GM10266 (cell line): Measurements from ENCODE around the gene SLC35F2.

ENCODE experiments used
- DNase-seq: peaks from one replicate; pipeline ENCODE4 v3.0.0; 2012; ENCODE audit errors: extremely low spot score
- CTCF ChIP-seq: IDR thresholded peaks from 2 replicates; pipeline ENCODE4 v1.5.1; 2012; ENCODE audit warnings: mild to moderate bottlenecking, low read depth; ENCODE audit not compliant: control insufficient read depth, insufficient read depth; ENCODE audit errors: missing control alignments

The SLC35F2 gene

GRCh38 chr11:107751082-107751481 lies 107.5 kb downstream of the SLC35F2 start:
- no peak for TF ChIP-seq CTCF
- no peak for DNase-seq

- DNase-seq = no peak
These were observed 108.3 kb downstream of the SLC35F2 start for GRCh38 chr11:107750313-107750712.

GRCh38 chr11:107747622-107748021 lies 111.0 kb downstream of the SLC35F2 start:
- no peak for TF ChIP-seq CTCF
- DNase-seq = no peak

More at GRCh38 chr11:107750313-107750712, 108.3 kb downstream of the SLC35F2 start:
- no peak for TF ChIP-seq CTCF

GRCh38 chr11:107744736-107745135 lies 113.9 kb downstream of the SLC35F2 start:
- no peak for TF ChIP-seq CTCF
- DNase-seq = no peak

GRCh38 chr11:107743191-107743590 lies 115.4 kb downstream of the SLC35F2 start:
- DNase-seq = no peak

GRCh38 chr11:107741044-107741823 lies 117.4 kb downstream of the SLC35F2 start:
- TF ChIP-seq CTCF = peak; percentile 71
- DNase-seq = peak; percentile 51

More at GRCh38 chr11:107743191-107743590, 115.4 kb downstream of the SLC35F2 start:
- TF ChIP-seq CTCF = no peak
